ENCODE results near the gene MGRN1.

- TF ChIP-seq POLR2A (IDR thresholded peaks at IDR 0.05; ENCODE audit: low read depth, low read length) = no peak
- TF ChIP-seq POLR2AphosphoS5 (IDR thresholded peaks at IDR 0.05; ENCODE audit: low read depth, low read length) = no peak
Observed at GRCh38 chr16:4574919-4575705, 49.5 kb upstream of the MGRN1 start.
